NCI-H82 treated with DMSO at 0.1 percent for 48 hours (cell line): ENCODE results near the gene JAM3.
"Not testable (repeated sequence)": the region's sequence is repeated elsewhere in the genome, so short reads cannot be mapped to it uniquely, and the experiment has no call there.

Source experiments
- DNase-seq: peaks from one replicate; lab custom pipeline; 2025; ENCODE audit not compliant: unreplicated experiment; lab: John Stamatoyannopoulos, UW

Gene JAM3

DNA sequence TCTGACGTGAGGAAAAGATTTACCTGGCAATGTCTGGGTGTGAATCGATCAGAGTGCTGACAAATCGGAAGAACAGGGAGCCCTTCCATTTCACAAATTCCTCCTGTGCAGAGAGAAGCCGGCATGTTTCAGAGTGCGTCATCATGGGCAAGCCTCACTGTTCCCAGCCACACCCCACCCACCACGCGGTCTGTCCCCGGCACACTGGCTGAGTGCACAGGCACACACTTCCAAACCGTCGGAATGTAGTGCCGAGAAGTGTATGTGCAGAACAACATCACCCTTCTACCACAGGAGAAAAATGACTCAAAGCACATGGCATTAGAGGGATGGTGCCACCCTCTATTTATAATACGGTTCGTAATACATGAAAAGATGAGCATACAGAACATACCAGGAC is 107.4 kb downstream of the JAM3 start:
- no peak for DNase-seq

GRCh38 chr11:134178032-134178674 is 109.3 kb downstream of the JAM3 start:
- DNase-seq: no peak

DNA sequence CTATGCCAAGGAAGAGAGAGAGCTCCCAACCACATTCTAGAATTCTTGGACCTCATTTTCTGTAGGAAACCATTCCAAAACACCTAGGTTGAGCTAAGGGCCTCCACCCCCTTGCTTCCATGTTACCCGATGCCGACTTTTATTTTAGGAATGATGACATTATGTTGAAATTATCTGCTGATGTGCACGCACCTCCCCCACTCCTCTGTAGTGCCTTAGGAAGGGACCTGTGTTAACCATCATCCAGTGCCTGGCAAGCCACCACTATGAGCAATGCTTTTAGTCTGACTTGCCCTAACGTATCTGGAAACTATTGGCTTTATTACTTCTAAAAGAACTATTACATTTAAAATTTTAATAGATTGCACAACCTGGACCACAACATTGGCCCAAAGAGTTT is 112.8 kb downstream of the JAM3 start:
- no peak for DNase-seq

- DNase-seq: not testable (repeated sequence)
These were observed 119.2 kb downstream of the JAM3 start for GRCh38 chr11:134188092-134188491.

DNA sequence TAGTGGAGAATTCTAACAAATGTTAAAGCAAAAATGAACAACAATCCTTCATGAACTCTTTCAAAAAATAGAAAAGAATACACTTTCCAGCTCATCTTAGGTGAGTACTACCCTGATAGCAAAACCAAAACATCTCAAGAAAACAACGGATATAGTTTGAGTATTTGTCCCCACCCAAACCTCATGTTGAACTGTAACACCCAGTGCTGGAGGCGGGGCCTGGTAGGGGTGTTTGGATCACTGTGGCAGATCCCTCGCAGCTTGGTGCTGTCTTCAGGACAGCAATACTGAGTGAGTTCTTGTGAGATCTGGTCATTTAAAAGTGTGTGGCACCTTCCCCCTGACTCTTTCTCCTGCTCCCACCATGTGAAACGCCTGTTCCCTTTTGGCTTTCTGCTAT is 127.9 kb downstream of the JAM3 start:
- no peak for DNase-seq

DNA sequence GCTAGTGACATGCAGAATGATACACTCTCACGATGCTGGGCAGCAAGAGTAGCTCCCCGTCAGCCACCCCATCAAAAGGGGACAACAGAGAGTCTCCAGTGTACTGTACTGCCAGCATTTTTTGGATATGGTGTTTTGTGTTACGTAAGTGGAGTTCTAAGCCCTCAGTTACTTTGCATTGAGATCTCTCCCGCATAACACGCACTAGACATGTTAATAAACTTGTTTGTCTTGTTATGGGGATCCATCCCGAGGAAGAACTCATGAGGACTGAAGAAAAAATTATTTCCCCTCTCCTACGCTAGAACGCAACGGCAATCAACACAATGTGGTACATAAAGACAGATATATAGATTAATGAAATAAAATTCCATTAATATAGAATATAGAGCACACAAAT is 130.7 kb downstream of the JAM3 start:
- no peak for DNase-seq

- DNase-seq: no peak
These were observed 131.8 kb downstream of the JAM3 start for GRCh38 chr11:134200688-134201087.
